Fibroblast of skin of abdomen (primary cell): ENCODE measurements around the gene ESF1. TPM values are rescaled to one million over a fixed set of nuclear protein-coding genes. Genes with fewer than 3 reads are reported as not detected.

Experiments used
- DNase-seq: peaks from one replicate; pipeline ENCODE4 v3.0.0-alpha.2; 2013
- polyA plus RNA-seq, 2 experiments: library from polyadenylated mRNA; unstranded; fragments of 120-200 nt; gene quantifications; one replicate each; pipeline ENCODE4 v1.2.1, GENCODE V29; 2013; ENCODE audit not compliant: insufficient read length in 2 of 2

Gene ESF1, protein sequence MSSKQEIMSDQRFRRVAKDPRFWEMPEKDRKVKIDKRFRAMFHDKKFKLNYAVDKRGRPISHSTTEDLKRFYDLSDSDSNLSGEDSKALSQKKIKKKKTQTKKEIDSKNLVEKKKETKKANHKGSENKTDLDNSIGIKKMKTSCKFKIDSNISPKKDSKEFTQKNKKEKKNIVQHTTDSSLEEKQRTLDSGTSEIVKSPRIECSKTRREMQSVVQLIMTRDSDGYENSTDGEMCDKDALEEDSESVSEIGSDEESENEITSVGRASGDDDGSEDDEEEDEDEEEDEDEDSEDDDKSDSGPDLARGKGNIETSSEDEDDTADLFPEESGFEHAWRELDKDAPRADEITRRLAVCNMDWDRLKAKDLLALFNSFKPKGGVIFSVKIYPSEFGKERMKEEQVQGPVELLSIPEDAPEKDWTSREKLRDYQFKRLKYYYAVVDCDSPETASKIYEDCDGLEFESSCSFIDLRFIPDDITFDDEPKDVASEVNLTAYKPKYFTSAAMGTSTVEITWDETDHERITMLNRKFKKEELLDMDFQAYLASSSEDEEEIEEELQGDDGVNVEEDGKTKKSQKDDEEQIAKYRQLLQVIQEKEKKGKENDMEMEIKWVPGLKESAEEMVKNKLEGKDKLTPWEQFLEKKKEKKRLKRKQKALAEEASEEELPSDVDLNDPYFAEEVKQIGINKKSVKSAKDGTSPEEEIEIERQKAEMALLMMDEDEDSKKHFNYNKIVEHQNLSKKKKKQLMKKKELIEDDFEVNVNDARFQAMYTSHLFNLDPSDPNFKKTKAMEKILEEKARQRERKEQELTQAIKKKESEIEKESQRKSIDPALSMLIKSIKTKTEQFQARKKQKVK
- 14.5 TPM for polyA plus RNA-seq (2013, experiment 1 of 2; ENCODE audit: insufficient read length)
- 14.4 TPM for polyA plus RNA-seq (2013, experiment 2 of 2; ENCODE audit: insufficient read length)

DNA sequence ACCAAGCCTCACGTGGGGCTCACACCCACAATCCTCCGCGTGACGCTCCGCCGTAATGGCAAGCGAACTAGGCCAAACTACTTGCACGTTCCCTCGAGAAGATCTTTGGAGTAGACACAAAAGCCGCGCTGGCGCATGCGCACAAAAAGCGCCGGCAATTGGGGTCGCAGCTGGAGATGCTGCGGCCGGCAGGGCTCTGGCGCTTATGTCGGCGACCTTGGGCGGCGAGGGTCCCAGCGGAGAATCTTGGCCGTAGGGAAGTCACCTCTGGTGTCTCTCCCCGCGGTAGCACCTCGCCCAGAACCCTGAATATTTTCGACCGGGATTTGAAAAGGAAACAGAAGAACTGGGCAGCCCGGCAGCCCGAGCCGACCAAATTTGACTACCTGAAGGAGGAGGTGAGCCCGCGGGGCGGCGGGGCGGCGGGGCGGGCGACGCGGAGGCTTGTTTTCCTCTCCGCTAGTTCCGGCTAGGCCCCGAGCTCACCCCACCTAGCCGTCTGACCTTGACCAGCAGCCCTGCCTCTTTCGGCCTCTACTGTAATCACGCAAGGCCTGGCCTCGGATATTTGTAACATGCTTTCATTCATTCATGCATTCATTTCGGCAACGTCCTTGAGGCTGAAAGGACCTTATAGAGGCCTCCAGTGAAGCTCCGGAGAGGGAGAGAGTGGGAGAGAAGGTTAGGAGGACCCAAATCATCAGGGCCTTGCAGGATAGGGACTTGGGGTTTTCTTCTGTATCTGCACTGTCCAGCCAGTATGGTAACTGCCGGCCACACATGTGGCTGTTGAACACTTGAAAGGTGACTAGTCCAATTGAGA is at the start of gene ESF1, which contains the start of gene NDUFAF5:
TSS of gene ESF1 (minus strand) at position 27 of the 823 bp plus-strand sequence. CDS start 1,779 bp downstream, outside the sequence.
TSS of gene NDUFAF5 (plus strand) at position 136 of the 823 bp plus-strand sequence. CDS start at position 177, 41 bp downstream.
- DNase-seq, result peak; percentile 97

DNA sequence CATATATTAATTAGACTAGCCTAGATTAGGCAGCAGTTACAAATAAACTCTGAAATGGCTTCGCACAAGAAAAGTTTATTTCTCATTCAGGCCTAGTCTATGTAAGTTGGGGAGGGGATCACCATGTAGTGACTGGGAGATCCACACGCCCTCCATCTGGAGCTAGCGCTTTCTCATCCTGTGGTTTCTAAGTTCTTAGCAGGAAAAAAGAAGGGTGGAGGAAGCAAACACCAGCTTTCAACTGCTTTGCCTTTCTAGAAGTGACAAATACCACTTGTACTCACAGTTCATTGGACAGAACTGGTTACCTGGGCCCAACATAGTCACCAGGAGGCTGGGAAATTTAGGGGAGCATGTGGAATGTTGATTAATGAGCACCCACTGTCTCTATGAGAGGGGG is 46.8 kb upstream of the ESF1 start:
- DNase-seq, result peak; percentile 14

DNA sequence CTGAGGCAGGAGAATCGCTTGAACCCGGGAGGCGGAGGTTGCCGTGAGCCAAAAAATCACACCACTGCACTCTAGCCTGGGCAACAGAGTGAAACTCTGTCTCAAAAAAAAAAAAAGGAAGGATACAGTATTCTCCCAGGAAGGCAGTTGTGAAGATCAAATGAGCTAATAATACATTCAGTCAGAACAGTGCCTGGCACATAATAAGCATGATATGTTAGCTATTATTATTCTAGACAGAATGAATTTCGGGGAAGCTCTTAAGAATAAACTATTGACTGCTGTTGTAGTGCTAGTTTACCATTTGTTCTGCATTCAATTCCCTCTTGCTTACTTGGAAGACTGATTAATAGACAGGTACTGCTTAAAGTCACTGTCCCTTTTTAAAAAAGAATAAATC is 40.7 kb upstream of the ESF1 start:
- no peak for DNase-seq

DNA sequence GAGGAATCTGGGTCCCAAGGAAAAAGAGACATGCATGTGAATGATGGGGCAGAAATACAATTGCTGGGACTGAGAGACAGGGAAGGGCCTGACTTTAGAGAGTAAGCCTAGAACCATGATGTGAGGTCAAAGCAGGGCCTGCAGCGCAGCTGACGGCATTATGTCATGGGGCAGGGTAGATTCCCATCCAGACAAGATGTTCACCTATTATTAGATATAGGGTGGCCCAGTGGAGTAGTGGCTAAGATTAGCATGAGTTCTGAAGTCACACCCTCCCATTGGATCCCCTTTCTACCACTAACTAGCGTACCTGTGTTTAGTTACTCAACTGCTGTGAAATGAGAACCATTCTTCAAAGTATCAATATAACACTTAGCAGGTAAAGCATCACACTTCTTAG is 39.7 kb upstream of the ESF1 start:
- no peak for DNase-seq

DNA sequence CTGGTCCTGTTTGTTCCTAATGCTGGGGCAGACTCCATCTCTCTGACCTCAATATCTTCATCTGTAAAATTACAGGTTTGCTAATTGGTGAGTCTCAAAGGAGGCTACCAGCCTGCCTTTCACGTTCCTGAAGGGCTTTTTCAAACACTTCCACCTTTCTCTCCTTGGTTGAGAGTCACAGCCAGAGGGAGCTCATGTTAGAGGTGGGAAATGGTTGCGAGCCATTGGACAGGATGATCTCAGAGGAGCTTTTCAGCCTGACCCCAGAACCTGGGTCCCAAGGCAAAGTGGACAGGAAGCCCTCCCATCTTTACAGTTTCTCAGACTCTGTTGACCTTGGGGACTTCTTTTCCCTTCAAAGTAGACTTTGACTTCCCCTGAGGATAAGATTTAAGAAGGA is 37.7 kb upstream of the ESF1 start:
- DNase-seq, result no peak

DNA sequence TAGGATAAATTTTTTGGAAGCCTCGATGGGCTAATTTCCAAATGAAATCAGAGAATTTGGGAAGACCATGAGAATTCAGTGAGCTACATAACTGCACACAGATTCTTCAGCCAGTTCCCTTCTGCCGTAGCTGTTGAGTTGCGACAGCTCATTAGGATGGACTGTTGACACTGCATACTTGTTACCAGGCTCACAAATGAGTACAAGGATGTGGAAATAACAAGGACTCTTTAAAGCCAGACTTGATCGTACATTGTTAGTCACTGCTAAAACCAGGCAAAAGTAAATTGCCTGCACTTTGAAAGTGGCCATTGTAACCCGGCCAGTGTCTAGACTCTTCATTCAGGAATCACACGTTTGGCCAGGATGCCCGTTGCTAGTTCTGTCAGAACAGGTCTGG is 37.2 kb upstream of the ESF1 start:
- DNase-seq, result peak; percentile 58

DNA sequence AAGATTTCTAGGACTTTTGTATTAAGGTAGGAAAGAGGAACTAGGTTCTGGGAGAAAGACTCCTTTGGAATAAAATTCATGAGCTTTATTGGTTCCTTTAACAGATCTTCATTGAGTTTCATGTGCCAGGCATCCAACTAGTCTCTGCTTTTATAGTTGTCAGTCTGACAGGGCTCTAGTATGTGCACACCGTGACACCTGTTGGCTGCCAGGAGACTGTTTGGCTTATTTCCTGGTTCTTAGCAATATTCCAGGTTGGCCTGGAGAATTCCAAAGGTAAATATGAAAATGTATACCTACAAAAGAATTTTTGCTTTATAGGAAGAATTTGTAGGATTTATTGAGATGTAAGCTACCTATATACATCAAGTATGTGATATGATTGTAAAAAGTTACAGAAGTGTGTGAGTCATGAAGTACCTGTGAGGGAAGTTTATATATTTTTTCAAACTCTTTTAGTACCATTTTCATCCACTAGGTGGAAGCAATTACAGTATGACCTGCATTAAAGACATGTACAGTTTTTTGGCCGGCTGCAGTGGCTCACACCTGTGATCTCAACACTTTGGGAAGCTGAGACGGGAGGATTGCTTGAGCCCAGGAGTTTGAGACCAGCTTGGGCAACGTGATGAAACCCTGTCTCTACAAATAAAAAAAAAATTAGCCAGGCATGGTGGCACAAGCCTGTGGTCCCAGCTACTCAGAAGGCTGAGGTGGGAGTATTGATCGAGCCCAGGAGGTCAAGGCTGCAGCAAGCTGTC is 35.3 kb upstream of the ESF1 start:
- peak; percentile 51 for DNase-seq

DNA sequence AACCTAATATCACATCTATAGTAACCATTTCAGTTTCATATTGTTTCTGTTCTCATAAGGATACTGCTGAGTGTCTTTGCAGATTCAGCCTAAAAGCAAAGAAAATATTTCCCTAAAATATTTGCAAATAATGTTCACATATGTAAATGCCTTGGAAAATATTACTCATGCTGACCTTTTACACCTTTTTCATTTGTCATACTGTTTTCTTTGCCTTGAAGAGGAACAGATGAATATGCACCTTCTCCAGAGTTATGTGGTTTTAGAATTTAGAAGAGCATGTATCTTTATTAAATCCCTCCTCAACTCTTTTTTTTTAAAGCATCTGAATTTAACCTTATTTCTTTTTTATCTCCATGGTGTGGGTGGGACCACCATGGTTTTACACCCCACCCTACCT is 32.6 kb upstream of the ESF1 start:
- no peak for DNase-seq

DNA sequence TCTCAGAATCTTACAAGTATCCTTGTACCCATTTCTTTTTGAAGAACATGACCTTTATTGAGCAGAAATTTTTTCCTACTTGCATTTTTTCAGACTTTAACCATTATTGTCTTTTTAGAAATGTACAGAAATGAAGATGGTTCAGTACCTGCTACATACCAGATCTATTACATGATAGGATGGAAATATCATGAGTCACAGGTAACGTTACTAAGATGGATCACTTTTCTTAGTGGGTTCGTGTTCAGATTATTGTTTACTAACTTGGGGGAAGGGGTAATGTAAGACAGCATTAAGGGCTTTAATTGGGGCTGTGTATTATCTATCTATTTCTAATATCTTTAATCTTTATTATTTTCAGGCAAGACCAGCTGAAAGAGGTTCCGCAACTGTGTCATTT is 32.0 kb upstream of the ESF1 start:
- no peak for DNase-seq

DNA sequence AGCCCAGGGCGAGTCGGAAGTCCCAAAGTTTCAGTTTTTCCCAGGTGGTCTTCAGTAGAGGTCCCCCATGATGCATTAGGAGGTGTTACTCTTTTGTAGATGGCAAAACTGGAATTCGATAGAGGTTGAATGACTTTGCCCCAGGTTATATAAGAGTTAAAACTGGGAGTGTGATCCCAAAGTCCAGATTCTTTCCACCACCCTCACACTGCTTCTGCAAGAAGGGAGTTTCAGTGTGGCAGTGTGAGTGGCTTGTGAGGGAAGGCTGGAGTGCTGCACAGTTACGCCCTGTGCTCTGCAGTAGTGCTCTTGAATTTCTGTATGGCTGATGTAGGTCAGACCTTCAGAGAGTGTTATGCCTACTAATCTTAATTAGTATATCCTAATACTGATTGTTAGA is 30.0 kb upstream of the ESF1 start:
- no peak for DNase-seq

DNA sequence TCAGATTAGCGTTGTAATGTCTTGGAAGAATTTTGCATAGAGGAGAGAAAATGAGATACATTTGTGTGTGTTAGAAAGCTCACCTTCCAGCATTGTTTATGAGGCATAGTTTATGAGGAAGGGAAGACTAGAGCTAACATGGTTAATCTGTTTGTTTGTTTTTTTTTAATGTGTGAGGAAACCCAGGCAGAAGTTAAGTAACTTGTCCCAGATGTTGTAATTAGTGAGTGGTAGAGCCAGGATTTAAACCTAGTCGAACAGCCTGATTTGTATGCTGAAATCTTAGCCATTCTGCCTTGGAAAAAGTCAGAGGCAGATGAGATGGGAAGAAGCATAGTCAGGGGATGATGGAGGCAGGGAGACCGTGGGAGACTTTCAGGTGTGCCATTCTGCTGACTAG is 29.2 kb upstream of the ESF1 start:
- no peak for DNase-seq

DNA sequence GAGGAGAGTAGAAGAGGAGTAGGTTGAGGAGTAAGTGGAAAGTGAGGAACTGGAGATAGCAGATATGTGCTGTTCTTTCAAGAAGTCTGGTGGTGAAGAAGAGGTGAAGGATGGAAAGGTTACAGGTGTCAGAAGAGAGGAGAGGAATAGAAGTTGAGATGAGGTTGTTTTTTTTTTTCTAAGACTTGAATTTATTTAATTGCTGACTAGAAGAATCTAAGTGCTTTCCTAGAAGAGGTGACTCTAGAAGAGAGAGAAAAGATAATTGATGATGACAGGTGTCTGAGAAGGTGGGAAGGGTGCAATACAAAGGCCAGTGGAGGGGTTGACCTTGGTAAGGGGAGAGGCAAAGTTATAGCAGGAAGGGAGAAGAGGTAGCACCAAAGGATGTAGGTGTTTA is 25.7 kb upstream of the ESF1 start:
- DNase-seq, result no peak

DNA sequence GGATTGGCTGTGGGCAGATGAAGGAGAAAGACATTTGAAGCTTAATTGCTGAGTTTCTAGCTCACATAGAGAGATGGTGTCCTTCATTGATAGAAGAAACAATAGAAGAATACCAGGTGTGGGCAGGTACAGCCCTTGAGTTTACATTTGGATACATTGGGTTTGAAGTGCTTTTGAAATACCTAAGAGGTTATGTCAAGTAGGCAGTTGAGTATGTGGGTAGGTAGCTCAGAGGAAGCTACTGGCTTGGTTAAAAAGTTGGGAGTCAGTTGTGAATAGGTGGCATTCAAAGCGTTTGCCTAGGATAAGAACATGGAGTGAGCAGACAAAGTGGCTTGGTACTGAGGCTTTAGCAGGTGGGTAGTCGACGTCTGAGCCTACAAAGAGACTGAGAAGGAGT is 25.1 kb upstream of the ESF1 start:
- no peak for DNase-seq

DNA sequence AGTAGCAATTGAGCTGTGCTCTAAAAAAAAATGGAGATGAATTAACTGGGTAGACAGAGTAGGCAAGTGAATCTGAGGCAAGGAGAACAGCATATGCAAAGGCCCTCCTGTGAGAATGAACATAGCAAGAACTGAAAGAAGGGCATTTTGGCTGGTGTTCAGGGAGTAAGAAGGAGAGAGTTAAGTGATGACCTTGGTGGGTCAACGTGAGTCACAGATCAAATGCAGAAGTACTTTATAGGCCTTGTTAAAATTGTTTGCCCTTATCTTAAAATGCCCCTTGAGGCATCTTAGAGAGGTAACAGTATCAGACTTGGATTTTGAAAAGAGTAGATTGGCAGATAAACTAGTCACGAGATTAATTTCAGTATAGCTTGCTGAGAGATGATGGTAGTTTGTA is 24.7 kb upstream of the ESF1 start:
- no peak for DNase-seq

DNA sequence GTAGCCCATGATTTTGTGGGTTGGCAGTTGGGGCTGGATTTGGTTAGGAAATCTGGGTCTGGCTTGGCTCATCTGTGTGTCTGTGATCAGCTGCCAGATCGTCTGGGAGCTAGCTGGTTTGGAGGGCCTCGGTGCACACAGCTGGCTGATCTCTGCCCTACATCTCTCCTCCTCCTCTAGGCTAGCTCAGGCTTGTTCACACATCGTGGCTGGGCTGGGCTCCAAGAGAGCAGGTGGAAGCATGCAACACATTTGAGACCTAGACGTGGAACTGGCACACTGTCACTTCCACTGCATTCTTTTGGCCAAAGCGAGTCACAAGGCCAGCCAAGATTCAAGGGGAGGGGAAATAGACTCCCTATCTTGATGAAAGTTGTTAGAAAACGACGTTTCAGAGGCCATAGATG is 16.0 kb upstream of the ESF1 start:
- DNase-seq, result peak; percentile 77

DNA sequence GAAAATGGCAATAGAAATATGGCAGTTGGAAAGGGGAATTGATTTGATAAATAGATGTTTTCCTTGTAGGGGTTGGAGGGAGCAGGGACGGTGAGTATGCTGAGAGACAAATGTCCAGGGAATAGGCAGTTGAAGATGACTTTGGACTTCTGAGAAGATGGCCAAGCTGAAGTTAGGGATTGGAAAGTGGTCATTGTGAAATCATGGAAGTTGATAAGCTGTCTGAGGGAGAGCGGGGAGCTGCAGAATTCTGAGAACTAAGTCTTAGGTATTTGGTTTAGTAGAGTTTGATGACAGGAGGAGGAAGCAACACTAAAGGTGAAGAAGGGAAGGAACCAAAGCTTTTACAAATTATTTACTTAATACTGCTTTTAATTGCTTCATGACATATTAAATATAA is 15.3 kb upstream of the ESF1 start:
- DNase-seq, result no peak

DNA sequence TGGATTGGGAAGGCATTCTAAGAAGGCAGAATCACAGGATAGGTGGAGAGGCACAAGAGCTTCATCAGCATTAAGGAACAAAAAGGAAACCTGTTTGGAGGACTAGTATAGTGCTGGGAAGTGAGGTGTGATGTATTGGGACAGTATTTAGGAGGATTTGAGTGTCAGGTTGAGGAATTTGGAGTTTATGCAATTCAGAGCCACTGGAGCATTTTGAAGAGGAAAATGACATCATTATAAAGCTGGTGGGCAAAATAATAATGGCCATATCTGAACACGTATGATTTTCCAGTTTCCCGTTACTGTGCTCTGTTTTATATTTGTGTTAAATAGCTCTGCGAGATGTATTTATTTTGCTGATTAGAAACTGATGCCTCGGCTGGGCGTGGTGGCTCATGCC is 14.3 kb upstream of the ESF1 start:
- no peak for DNase-seq

DNA sequence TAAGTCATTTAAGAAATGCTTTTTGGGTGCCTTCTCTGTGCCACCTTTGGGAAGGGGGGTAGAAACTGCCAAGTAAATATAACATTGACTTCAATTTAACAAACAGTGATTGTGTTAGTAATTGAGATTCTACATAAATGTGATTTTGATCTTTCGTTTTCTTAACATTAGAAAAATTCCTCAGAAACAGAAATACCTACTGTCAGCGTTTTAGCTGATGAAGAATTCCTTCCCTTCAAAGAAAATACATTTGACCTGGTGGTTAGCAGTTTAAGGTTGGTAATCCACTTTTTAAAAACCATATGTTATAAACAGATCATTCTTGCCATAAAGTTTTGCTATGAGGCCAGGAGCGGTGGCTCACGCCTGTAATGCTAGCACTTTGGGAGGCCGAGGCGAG is 9.9 kb upstream of the ESF1 start:
- no peak for DNase-seq

DNA sequence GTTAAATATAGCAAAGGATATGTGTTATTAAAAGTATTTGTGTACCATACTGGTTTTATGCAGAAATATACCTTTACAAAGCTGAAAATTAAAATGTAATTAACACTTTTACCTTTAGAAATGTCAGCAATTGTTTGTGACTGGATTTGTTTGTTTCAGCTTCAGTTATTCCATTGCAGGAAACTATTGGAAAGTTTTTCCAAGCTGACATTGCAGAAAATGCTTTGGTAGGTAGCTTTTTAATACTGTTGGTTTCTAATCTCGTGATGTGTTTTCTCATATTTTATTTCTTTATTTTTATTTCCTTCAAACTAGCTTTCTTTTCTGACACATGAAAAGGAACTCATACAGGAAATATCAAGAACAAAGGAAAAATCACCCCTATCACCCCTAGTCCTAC is 8.3 kb upstream of the ESF1 start:
- no peak for DNase-seq

DNA sequence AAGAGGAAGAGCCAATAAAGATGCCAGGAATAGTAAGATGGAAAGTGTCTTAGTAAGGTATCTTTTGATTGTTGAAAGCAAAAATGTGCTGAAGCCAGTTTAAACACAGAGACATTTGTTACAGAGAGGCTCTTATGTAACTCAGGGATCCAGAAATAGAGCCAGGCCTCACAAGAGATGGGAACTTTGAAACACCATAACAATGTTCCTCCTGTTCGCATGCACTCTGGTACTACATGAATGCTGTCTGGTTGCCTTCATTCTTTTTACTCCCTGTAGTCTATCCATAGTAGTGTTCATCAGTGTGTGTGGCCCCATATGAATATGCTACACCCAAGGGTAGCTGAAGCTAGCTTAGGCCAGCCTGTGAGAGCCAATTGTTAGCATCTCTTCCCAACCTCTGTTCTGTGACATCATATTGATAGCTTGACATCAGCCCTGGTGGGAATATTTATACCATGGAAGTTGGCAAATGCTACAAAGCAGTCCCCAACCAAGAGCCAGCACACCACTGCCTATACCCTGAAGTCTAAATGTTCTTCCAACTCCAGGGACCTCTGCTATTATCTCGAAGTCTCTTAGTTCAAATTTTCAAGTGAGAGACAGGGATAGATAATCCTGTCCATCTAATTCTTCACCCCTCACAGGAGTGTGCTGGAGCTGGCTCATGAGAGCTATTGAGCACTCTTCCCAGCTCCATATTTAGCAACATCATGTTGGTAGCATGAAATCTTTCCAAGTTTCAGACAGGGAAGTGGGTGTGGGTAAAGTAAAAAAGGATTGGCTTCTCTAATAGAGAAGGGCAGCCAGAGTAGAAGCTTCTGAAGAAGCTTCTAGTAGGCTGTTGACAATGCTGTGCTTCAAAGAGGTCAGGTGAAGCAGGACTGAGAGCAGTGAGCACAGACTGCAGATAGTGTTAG is 7.1 kb upstream of the ESF1 start:
- no peak for DNase-seq

DNA sequence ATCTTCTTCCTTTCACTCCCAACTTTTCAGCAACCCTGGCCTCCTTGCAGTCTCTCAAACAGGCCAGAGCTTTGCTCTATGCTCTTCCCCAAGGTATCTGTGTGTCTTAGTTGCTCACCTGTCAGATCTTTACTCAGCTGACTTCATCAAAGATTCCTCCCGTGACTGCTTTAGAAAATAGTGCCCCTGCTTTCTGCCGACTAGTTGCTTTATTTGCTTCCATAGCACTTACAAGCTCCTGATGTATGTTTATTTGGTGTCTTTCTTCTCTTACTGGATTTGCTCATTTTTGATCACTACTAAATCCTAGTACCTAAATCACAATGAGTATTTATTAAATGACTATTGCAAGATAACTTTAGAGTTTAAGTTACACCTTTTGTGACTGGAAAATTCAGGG is 6.0 kb upstream of the ESF1 start:
- no peak for DNase-seq
